RCC 7860 (cell line): ENCODE results near the gene TIMELESS.
"Not testable (repeated sequence)": the region's sequence is repeated elsewhere in the genome, so short reads cannot be mapped to it uniquely, and the experiment has no call there.

Experiments
- DNase-seq: peaks from one replicate; pipeline ENCODE4 v3.0.0-alpha.2; 2015; ENCODE audit warnings: low spot score
- FAIRE-seq: peaks from 2 replicates; lab custom pipeline; 2012; peaks lifted over from hg19 to GRCh38; lab: Jason Lieb, UNC

TIMELESS gene

DNA sequence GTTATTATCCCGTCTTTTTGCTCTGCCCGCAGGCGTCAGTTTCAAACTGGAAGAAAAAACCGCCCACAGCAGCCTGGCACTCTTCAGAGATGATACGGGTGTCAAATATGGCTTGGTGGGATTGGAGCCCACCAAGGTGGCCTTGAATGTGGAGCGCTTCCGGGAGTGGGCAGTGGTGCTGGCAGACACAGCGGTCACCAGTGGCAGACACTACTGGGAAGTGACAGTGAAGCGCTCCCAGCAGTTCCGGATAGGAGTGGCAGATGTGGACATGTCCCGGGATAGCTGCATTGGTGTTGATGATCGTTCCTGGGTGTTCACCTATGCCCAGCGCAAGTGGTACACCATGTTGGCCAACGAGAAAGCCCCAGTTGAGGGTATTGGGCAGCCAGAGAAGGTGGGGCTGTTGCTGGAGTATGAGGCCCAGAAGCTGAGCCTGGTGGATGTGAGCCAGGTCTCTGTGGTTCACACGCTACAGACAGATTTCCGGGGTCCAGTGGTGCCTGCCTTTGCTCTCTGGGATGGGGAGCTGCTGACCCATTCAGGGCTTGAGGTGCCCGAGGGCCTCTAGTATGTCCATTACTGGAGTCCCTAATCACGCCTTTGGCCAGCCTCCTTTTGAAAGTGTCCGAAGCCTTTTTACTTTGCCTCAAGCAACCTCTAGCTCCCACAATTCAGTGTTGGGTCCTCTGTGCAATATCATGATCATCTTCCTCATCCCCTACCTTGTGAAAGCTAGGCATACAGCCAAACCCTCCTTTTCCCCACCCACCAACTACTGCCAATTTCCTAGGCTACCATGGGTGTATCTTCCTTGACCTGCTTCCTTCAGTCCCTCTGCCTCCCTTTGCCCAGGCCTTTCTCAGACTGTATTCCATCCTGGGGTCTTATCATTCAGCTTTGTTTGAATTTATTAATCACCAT is 20.0 kb upstream of the TIMELESS start:
- peak; percentile 14 for DNase-seq
- no peak for FAIRE-seq

- FAIRE-seq, result peak; percentile 35
Observed at GRCh38 chr12:56468216-56469006, 19.2 kb upstream of the TIMELESS start, which contains the start of gene SPRYD4. Gene SPRYD4 (plus strand): TSS chr12:56468578. CDS start chr12:56468592, 14 bp downstream.

DNA sequence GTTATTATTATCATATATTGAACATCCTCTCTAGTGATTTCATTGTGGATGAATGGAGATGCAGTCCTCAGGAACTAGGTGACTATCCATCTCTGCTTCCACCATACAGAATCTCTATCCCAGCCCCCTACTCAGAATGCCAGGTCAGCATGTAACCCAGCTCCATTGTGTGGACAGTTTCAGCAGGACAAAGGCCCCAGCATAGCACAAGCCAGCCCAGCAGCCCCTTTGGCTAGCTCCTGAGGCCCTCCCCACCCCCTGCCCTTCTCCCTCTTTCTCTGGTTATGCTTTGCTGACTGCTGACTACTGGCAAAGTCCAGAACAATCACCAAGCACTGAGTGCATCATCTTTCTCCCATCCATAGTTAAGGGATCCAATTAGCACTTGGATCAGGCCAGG is 13.3 kb upstream of the TIMELESS start:
- DNase-seq (no peak), FAIRE-seq (no peak)

More at GRCh38 chr12:56468216-56469006, 19.2 kb upstream of the TIMELESS start, which contains the start of gene SPRYD4:
- peak; percentile 82 for DNase-seq

- FAIRE-seq, result peak; percentile 58
- peak; percentile 83 for DNase-seq
Observed at GRCh38 chr12:56461235-56462159, 12.3 kb upstream of the TIMELESS start.

DNA sequence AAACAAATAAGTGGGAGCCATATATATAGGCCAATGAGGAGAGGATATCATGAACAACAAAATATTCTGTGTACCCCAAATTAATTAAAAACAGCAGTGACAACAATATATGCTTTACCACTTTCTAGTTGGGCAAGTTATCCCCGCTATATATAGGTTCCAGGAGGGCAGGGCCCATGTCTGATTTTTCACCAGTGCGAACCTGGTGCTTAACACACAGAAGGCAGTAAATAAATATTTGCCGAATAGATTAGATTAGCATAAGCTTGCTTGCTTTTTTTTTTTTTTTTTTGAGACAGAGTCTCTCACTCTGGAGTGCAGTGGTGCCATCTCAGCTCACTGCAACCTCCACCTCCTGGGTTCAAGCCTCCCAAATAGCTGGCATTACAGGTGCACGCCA is 8.6 kb upstream of the TIMELESS start:
- FAIRE-seq, result no peak
- DNase-seq, result no peak

DNA sequence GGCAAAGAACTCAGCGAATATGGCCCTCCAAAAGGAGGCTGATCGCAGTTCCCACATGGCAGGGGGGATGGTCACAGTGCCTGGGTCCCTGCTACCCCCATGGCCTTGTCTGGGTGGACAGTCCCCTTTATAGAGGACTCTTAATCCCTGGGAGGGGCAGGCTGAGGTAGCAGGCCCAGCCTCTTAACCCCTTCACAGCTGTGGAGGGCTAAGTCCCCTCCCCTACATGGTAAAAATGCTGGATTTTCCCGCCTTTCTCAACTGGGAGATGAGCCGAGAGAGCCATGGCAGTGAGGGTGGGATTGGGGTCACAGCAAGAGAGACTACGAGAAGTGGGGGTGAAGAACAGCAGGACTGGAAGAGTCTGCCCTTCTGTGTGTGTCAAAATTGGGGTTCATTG is 5.3 kb upstream of the TIMELESS start, which contains the start of gene MIP:
TSS of gene MIP (minus strand) at position 101 of the 400 bp plus-strand sequence. CDS start at position 57, 44 bp downstream.
- no peak for FAIRE-seq

GRCh38 chr12:56451147-56451546 is 1.9 kb upstream of the TIMELESS start:
- no peak for DNase-seq

More for the DNA sequence above, 5.3 kb upstream of the TIMELESS start, which contains the start of gene MIP:
- DNase-seq, result no peak

DNA sequence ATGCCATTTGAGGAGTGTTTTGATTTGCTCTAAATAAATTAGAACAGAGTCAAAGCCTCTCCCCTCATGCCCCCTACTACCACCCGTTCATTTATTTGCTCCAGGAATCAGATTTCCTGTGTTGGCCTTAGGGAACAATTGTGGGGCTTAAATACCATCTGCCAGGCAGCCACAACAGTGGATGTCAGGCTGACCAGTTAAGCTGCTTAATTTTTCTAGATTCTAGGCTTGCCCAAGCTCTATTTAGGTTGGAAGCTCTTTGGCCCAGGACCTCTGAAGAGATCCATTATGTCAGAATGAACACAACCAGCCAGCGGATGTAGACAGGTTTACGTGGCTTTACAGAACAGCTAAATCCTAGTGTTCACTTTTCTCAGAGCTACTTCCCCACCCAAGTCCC is 1.0 kb upstream of the TIMELESS start:
- no peak for FAIRE-seq
- DNase-seq, result no peak

More at GRCh38 chr12:56451147-56451546, 1.9 kb upstream of the TIMELESS start:
- FAIRE-seq, result no peak

GRCh38 chr12:56449622-56449984 is 377 bp upstream of the TIMELESS start:
- no peak for DNase-seq
- no peak for FAIRE-seq

DNA sequence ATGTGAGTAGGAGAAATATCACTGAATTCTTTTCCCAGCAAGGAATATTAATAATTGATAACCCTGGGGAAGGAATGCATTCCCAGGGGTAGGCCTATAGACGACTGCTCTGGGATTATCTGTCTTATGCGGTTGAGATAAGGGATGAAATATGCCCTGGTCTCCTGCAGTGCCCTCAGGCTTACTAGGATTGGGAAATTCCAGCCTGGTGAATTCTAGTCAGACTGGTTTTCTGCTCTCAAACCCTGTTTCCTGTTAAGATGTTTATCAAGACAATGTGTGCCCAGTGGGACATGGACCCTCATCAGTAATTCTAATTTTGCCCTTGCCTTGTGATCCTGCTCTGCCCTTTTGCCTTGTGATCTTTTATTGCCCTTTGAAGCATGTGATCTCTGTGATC is 6.0 kb downstream of the TIMELESS start:
- DNase-seq, result not testable (repeated sequence)

GRCh38 chr12:56437430-56438176 is 11.6 kb downstream of the TIMELESS start:
- FAIRE-seq, result no peak
- no peak for DNase-seq

More for the DNA sequence above, 6.0 kb downstream of the TIMELESS start:
- FAIRE-seq, result not testable (repeated sequence)

GRCh38 chr12:56434828-56435227 is 14.4 kb downstream of the TIMELESS start:
- DNase-seq, result no peak
- no peak for FAIRE-seq

- DNase-seq (no peak), FAIRE-seq (no peak)
Observed at GRCh38 chr12:56431850-56432249, 17.4 kb downstream of the TIMELESS start.

GRCh38 chr12:56431288-56431687 is 17.9 kb downstream of the TIMELESS start:
- FAIRE-seq (no peak), DNase-seq (no peak)

DNA sequence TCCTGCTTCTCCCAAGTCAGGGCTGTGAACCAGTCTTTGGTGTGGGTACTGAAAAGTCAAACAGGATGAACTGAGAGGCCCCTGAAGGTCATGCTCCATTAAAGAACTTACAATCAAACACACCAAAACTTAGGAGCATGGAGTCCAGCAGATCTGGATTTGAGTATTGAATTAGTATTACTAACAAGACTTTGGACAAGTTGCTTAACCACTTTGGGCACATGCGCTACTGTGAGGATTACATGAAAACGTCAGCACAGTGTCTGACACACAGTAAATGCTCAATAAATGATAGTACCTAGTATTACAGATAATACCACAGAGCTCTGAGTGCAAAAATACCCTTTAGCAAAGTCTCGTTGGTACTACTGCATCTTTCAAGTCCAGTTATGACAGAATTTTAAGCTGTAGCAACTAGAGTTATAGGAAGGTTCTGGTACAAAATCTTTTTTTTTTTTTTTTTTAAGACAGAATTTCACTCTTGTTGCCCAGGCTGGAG is 23.2 kb downstream of the TIMELESS start:
- FAIRE-seq (no peak), DNase-seq (no peak)

- DNase-seq (no peak), FAIRE-seq (no peak)
Observed at GRCh38 chr12:56425193-56425592, 24.0 kb downstream of the TIMELESS start.

DNA sequence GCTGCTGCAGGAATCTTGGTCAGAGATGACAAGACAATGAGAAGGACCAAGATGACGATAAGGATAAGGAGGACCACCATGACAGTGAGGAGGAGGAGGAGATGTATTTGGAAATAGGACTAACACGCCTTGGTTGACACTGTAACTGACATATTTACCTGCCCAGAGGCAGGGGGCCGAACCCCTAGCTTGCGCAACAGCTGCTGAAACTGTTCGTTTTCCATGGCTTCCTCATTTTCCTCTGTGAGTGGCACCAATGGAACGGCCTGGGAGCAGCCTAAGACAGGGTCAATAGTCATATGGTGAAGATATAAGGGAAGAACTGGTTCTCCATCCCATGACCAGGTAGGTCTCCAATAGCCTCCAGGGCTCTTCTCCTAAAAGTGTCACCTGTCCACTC is 28.8 kb downstream of the TIMELESS start:
- no peak for FAIRE-seq

DNA sequence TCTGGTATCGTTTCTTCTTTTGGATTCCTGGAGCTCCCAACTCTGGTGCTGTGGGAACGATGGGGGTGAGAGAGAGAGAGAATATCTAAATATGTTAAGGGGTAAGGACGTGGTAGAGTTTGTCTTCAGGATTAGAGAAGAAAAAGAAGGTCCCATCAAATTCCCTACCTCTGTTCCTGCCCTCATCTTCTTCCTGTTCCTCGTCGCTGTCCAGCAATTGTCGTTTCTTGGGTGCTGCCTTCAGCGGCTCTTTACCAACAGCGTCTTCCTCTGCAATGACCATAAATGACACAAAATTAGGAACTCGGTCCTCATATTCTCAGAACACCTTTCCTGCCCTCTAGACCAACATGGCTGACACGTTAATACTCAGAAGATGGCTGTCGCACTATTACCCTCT is 31.5 kb downstream of the TIMELESS start:
- no peak for FAIRE-seq

More for the DNA sequence above, 28.8 kb downstream of the TIMELESS start:
- no peak for DNase-seq

GRCh38 chr12:56414401-56414800 is 34.8 kb downstream of the TIMELESS start:
- FAIRE-seq (no peak), DNase-seq (no peak)

More for the DNA sequence above, 31.5 kb downstream of the TIMELESS start:
- DNase-seq, result no peak
